Iris pigment epithelial cell (primary cell): ENCODE data around the gene ASTN1.

ENCODE experiments used
- DNase-seq: peaks from one replicate; pipeline ENCODE4 v3.0.0-alpha.2; 2011; ENCODE audit warnings: low read depth

ASTN1 gene

GRCh38 chr1:176837708-176838107 is 326.8 kb downstream of the ASTN1 start:
- no peak for DNase-seq

GRCh38 chr1:176831150-176831549 is 333.4 kb downstream of the ASTN1 start:
- DNase-seq, result no peak

- DNase-seq, result no peak
These were observed 335.3 kb downstream of the ASTN1 start for GRCh38 chr1:176829261-176829660.

GRCh38 chr1:176826265-176826664 is 338.2 kb downstream of the ASTN1 start:
- DNase-seq, result no peak

- DNase-seq, result no peak
These were observed 344.0 kb downstream of the ASTN1 start for GRCh38 chr1:176820391-176821031.

- DNase-seq, result no peak
These were observed 348.3 kb downstream of the ASTN1 start for GRCh38 chr1:176816232-176816631.

- DNase-seq, result no peak
These were observed 348.9 kb downstream of the ASTN1 start for GRCh38 chr1:176815621-176816020.

- DNase-seq, result no peak
These were observed 352.8 kb downstream of the ASTN1 start for GRCh38 chr1:176811511-176812288.

- DNase-seq, result no peak
These were observed 355.2 kb downstream of the ASTN1 start for GRCh38 chr1:176809292-176809691.
